ENCODE data around the gene DMPK.
A peak's percentile ranks its signal among the peaks of the same experiment; 100 is the strongest.

DMPK gene

GRCh38 chr19:45782162-45782691 lies at the start of gene DMPK:
Gene DMPK, minus strand, starts transcription at chr19:45782490. Its CDS starts 138 bp downstream, at chr19:45782352.
- no peak for TF ChIP-seq ZFX (IDR thresholded peaks at IDR 0.05; ENCODE audit: borderline replicate concordance)
- TF ChIP-seq CTCF (IDR thresholded peaks at IDR 0.05): no peak
- peak within 1 kb of the TSS; percentile 41; the same call in 1 of the 2 replicates for H3K27ac ChIP-seq

- no peak overlapping the region for H3K27ac ChIP-seq
- TF ChIP-seq ZFX (IDR thresholded peaks at IDR 0.05; ENCODE audit: borderline replicate concordance) (no peak), CTCF (IDR thresholded peaks at IDR 0.05) (no peak)
These were observed 46.7 kb upstream of the DMPK start for GRCh38 chr19:45828945-45829344.

GRCh38 chr19:45828523-45828922 lies 46.2 kb upstream of the DMPK start:
- H3K27ac ChIP-seq: no peak overlapping the region
- no peak for TF ChIP-seq ZFX (IDR thresholded peaks at IDR 0.05; ENCODE audit: borderline replicate concordance)
- TF ChIP-seq CTCF (IDR thresholded peaks at IDR 0.05): no peak

- H3K27ac ChIP-seq: no peak overlapping the region
These were observed 45.3 kb upstream of the DMPK start for GRCh38 chr19:45827459-45828093.

GRCh38 chr19:45826934-45827333 lies 44.6 kb upstream of the DMPK start:
- TF ChIP-seq CTCF (IDR thresholded peaks at IDR 0.05): no peak
- no peak for TF ChIP-seq ZFX (IDR thresholded peaks at IDR 0.05; ENCODE audit: borderline replicate concordance)
- no peak overlapping the region for H3K27ac ChIP-seq

More at GRCh38 chr19:45827459-45828093, 45.3 kb upstream of the DMPK start:
- TF ChIP-seq CTCF (IDR thresholded peaks at IDR 0.05): no peak
- TF ChIP-seq ZFX (IDR thresholded peaks at IDR 0.05; ENCODE audit: borderline replicate concordance): no peak

GRCh38 chr19:45825917-45826893 lies 43.9 kb upstream of the DMPK start:
- no peak for TF ChIP-seq ZFX (IDR thresholded peaks at IDR 0.05; ENCODE audit: borderline replicate concordance)
- no peak for TF ChIP-seq CTCF (IDR thresholded peaks at IDR 0.05)
- no peak overlapping the region for H3K27ac ChIP-seq
